AG04450 (cell line): ENCODE data around the gene CHERP. TPM values are rescaled to one million over a fixed set of nuclear protein-coding genes. Genes with fewer than 3 reads are reported as not detected.

Experiments
- CTCF ChIA-PET: fragments of 300-600, 350-600 bp; formaldehyde crosslinking; extraction: SDS; loops from one replicate; lab custom pipeline; 2022; ENCODE audit warnings: antibody characterized with exemption, inconsistent platforms; lab: Charles Lee
- POLR2A ChIA-PET: fragments of 350-600 bp; formaldehyde crosslinking; extraction: SDS; loops from one replicate; lab custom pipeline; 2021; ENCODE audit warnings: antibody characterized with exemption, inconsistent platforms; lab: Yijun Ruan, JAX
- DNase-seq: peaks from one replicate; pipeline ENCODE4 v3.0.0-alpha.2; 2011; ENCODE audit warnings: low read depth, low spot score
- H3K27ac ChIP-seq: one replicate; pipeline ENCODE4 v1.5.1; 2012; ENCODE audit warnings: low read depth, low read length, control low read depth
- H3K27me3 ChIP-seq: one replicate; pipeline ENCODE4 v1.6.0; 2012; ENCODE audit warnings: low read length; ENCODE audit not compliant: control insufficient read depth, insufficient read depth
- H3K4me3 ChIP-seq: 2 replicates; pipeline ENCODE4 v1.5.1; 2011; ENCODE audit warnings: mild to moderate bottlenecking, low read depth, low read length, control low read depth
- H3K9me3 ChIP-seq: 2 replicates; pipeline ENCODE4 v1.5.1; 2012; ENCODE audit warnings: low read length; ENCODE audit not compliant: control insufficient read depth, insufficient read depth
- polyA plus RNA-seq: library from polyadenylated mRNA; depleted of rRNA; stranded (reverse); fragments of >200 nt; gene quantifications from 2 replicates; pipeline ENCODE4 v1.2.3, GENCODE V29; 2011
- TF ChIP-seq, protein P1 (sequence below): IDR thresholded peaks from 2 replicates; pipeline ENCODE4 v1.5.1; 2011; ENCODE audit warnings: low read depth, low read length, control low read depth, inconsistent platforms

CHERP gene
- polyA plus RNA-seq, 1 experiment = 3.4 TPM

GRCh38 chr19:16576690-16577530 lies 34.7 kb upstream of the CHERP start:
- Histone ChIP-seq H3K9me3 (no peaks in the 10 kb centered on the region; the same call in 1 of the 2 replicates), H3K27ac (no peak overlapping the region), H3K4me3 (no peak overlapping the region), H3K27me3 (no peaks in the 10 kb centered on the region)
- ChIA-PET CTCF (no interaction called here), POLR2A (interaction anchor here (0.5 kb wide), 1 partner anchor 157 kb away, joined by 4 read pairs; no protein-coding TSS in a partner anchor)
- TF ChIP-seq, protein P1, sequence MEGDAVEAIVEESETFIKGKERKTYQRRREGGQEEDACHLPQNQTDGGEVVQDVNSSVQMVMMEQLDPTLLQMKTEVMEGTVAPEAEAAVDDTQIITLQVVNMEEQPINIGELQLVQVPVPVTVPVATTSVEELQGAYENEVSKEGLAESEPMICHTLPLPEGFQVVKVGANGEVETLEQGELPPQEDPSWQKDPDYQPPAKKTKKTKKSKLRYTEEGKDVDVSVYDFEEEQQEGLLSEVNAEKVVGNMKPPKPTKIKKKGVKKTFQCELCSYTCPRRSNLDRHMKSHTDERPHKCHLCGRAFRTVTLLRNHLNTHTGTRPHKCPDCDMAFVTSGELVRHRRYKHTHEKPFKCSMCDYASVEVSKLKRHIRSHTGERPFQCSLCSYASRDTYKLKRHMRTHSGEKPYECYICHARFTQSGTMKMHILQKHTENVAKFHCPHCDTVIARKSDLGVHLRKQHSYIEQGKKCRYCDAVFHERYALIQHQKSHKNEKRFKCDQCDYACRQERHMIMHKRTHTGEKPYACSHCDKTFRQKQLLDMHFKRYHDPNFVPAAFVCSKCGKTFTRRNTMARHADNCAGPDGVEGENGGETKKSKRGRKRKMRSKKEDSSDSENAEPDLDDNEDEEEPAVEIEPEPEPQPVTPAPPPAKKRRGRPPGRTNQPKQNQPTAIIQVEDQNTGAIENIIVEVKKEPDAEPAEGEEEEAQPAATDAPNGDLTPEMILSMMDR = no peak
- no peak for DNase-seq

DNA sequence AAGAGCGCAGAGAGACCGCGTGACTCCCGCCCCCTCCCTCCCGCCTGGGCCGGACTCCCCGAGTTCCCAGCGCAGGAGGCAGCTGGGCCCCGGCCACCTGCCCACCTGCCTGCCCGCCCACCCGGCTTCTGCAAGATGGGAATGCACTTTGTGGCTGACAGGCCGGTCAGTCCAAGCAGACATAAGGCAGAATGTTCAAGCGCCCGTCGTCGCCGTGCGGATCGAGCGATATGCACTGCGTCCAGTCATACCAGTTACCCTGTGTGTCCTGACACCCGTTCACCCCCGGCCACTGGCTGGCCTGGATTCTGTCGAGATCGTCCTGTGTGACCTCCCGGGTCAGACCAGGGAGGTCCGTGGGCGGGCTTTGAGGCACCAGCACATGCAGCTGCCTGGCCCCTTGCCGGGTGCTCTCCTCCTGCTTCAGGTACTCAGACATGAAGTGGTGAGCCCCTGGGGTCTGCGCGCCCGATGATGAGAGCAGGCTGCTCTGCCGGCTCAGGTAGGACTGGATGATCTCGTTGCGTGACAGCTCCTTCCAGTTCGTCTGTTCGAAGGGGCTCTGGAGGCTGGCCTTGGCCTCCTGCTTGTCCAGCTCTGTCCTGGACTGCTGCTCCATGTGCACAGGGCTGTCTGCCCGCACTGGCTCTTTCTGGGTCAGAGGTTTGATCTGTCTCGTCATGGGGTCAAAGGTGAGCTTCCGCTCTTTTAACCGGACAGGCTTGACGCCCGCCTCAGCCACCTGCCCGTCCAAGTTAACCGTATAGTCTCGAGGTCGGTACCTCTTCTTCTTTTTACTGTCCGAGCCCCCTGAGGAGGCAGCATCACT lies 33.8 kb upstream of the CHERP start:
- ChIA-PET CTCF (no interaction called here), POLR2A (interaction anchor here (0.6 kb wide), 1 partner anchor 9 kb away, joined by 3 read pairs; no protein-coding TSS in a partner anchor)
- TF ChIP-seq, protein P1 = no peak
- H3K27ac ChIP-seq = no peak overlapping the region
- no peaks in the 10 kb centered on the region for H3K27me3 ChIP-seq
- no peaks in the 10 kb centered on the region; the same call in 1 of the 2 replicates for H3K9me3 ChIP-seq
- DNase-seq = no peak
- H3K4me3 ChIP-seq = no peak overlapping the region

- TF ChIP-seq, protein P1 = no peak
- CTCF ChIA-PET = no interaction called here
- no peaks in the 10 kb centered on the region for H3K27me3 ChIP-seq
- no peak overlapping the region for H3K4me3 ChIP-seq
- H3K27ac ChIP-seq = no peak overlapping the region
- POLR2A ChIA-PET = interaction anchor here (0.6 kb wide), 1 partner anchor 53 kb away, joined by 7 read pairs; no protein-coding TSS in a partner anchor
- no peaks in the 10 kb centered on the region; the same call in 1 of the 2 replicates for H3K9me3 ChIP-seq
- no peak for DNase-seq
These were observed 33.0 kb upstream of the CHERP start for GRCh38 chr19:16575282-16575681.

GRCh38 chr19:16573925-16574324 lies 31.7 kb upstream of the CHERP start:
- H3K27me3 ChIP-seq = no peaks in the 10 kb centered on the region
- ChIA-PET CTCF (no interaction called here), POLR2A (interaction anchor here (3.4 kb wide), 1 partner anchor 54 kb away, joined by 9 read pairs; the partner anchor contains the start of gene MED26)
- H3K9me3 ChIP-seq = no peaks in the 10 kb centered on the region; the same call in 1 of the 2 replicates
- TF ChIP-seq, protein P1 = no peak
- no peak overlapping the region; the same call in 1 of the 2 replicates for H3K4me3 ChIP-seq
- DNase-seq = no peak
- H3K27ac ChIP-seq = no peak overlapping the region
